ENCODE data around the gene NPM1.

NPM1 gene

GRCh38 chr5:171450423-171451331, 63.0 kb downstream of the NPM1 start:
- Histone ChIP-seq H4K20me1 (ENCODE audit: insufficient read depth, low read length) (no peaks in the 10 kb centered on the region), H3K4me2 (ENCODE audit: low read depth, low read length) (no peak overlapping the region), H3K9me3 (replicated peaks; ENCODE audit: insufficient read depth, low read length) (no peaks in the 10 kb centered on the region), H3K9me2 (replicated peaks; ENCODE audit: insufficient read depth, low read length) (no peaks in the 10 kb centered on the region), H3F3A (ENCODE audit: insufficient read depth, low read length) (no peaks in the 10 kb centered on the region), H3K36me3 (replicated peaks; ENCODE audit: insufficient read depth, low read length) (no peaks in the 10 kb centered on the region), H3K79me2 (ENCODE audit: low read length) (no peaks in the 10 kb centered on the region), H2AFZ (ENCODE audit: low read length) (no peak overlapping the region), H3K27me3 (replicated peaks; ENCODE audit: insufficient read depth, low read length) (no peaks in the 10 kb centered on the region), H3K4me1 (ENCODE audit: low read length) (no peaks in the 10 kb centered on the region), H3K27ac (ENCODE audit: low read length) (no peak overlapping the region), H3K9ac (ENCODE audit: low read length) (no peak overlapping the region), H3K4me3 (ENCODE audit: low read length) (no peak overlapping the region)
- DNase-seq: no peak
- TF ChIP-seq, protein P1, sequence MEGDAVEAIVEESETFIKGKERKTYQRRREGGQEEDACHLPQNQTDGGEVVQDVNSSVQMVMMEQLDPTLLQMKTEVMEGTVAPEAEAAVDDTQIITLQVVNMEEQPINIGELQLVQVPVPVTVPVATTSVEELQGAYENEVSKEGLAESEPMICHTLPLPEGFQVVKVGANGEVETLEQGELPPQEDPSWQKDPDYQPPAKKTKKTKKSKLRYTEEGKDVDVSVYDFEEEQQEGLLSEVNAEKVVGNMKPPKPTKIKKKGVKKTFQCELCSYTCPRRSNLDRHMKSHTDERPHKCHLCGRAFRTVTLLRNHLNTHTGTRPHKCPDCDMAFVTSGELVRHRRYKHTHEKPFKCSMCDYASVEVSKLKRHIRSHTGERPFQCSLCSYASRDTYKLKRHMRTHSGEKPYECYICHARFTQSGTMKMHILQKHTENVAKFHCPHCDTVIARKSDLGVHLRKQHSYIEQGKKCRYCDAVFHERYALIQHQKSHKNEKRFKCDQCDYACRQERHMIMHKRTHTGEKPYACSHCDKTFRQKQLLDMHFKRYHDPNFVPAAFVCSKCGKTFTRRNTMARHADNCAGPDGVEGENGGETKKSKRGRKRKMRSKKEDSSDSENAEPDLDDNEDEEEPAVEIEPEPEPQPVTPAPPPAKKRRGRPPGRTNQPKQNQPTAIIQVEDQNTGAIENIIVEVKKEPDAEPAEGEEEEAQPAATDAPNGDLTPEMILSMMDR (IDR thresholded peaks at IDR 0.05; ENCODE audit: low read length): no peak
- TF ChIP-seq EZH2phosphoT487 (IDR thresholded peaks at IDR 0.05; ENCODE audit: low read length): no peak
- no peak for TF ChIP-seq EZH2 (optimal IDR thresholded peaks at IDR 0.05; ENCODE audit: low read depth, low read length)

DNA sequence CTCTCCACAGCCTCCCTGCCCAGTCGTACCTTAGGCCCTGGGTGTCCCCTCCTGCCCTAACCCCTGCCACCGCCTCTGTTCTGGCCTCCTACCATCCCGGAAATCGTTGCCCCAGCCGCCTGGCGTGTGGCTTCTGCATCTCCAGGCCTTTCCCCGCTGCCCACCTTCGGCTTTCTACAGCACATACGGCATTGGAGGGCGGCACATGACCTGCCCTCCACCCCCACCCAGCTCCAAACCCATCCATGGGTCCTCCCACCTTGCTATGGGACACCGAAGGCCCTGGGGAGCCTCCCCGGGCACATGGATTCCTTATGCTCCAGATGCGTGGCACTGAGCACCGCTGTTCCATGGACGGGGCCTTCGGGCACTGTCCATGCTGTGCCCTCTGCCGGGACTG, 63.8 kb downstream of the NPM1 start:
- H4K20me1 ChIP-seq (ENCODE audit: insufficient read depth, low read length): no peaks in the 10 kb centered on the region
- H3K36me3 ChIP-seq (replicated peaks; ENCODE audit: insufficient read depth, low read length): no peaks in the 10 kb centered on the region
- H3K9me2 ChIP-seq (replicated peaks; ENCODE audit: insufficient read depth, low read length): no peaks in the 10 kb centered on the region
- no peaks in the 10 kb centered on the region for H3K9me3 ChIP-seq (replicated peaks; ENCODE audit: insufficient read depth, low read length)
- no peak overlapping the region for H3K27ac ChIP-seq (ENCODE audit: low read length)
- no peak overlapping the region for H3K4me3 ChIP-seq (ENCODE audit: low read length)
- H3K9ac ChIP-seq (ENCODE audit: low read length): no peak overlapping the region
- no peak overlapping the region for H2AFZ ChIP-seq (ENCODE audit: low read length)
- DNase-seq: no peak
- H3K27me3 ChIP-seq (replicated peaks; ENCODE audit: insufficient read depth, low read length): no peaks in the 10 kb centered on the region
- no peak for TF ChIP-seq EZH2phosphoT487 (IDR thresholded peaks at IDR 0.05; ENCODE audit: low read length)
- TF ChIP-seq, protein P1 (IDR thresholded peaks at IDR 0.05; ENCODE audit: low read length): no peak
- no peak for TF ChIP-seq EZH2 (optimal IDR thresholded peaks at IDR 0.05; ENCODE audit: low read depth, low read length)
- H3K79me2 ChIP-seq (ENCODE audit: low read length): no peaks in the 10 kb centered on the region
- H3K4me1 ChIP-seq (ENCODE audit: low read length): no peaks in the 10 kb centered on the region
- H3K4me2 ChIP-seq (ENCODE audit: low read depth, low read length): no peak overlapping the region
- H3F3A ChIP-seq (ENCODE audit: insufficient read depth, low read length): no peaks in the 10 kb centered on the region

DNA sequence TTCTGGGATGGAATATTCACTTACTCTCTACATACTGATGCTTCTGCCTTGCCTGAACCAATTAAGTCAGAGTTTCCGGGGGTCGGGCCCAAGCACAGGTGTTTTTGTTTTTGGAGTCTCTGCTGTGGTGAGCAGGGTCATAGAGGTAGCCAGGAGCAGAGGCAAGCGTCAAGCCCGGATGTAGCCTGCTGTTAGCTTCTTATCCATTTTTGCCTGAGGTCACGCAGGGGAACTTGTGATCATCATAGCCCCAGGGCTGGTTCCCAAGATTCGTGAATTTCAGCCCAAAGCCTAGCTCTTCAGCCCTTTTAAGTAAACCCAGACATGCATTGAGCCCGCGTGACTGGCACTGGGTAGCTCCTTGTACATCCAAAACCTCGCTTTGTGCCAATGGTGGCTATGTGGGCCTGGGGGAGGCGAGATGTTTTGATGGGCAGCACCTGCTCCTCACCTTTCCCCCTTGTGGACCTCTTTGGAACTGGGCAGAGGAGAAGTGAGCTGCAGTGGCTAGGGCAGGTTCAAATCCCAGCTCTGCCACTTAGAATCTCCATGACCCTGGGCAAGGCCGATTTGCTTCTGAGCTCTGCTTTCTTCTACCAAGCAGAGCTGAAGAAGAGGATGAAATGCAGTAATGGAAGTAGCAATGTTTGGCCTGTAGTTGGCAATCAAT, 65.5 kb downstream of the NPM1 start:
- H3K4me2 ChIP-seq (ENCODE audit: low read depth, low read length): no peak overlapping the region
- no peaks in the 10 kb centered on the region for H3K4me1 ChIP-seq (ENCODE audit: low read length)
- H3K9ac ChIP-seq (ENCODE audit: low read length): no peak overlapping the region
- H3K36me3 ChIP-seq (replicated peaks; ENCODE audit: insufficient read depth, low read length): no peaks in the 10 kb centered on the region
- no peaks in the 10 kb centered on the region for H4K20me1 ChIP-seq (ENCODE audit: insufficient read depth, low read length)
- no peak overlapping the region for H3K4me3 ChIP-seq (ENCODE audit: low read length)
- H3K27ac ChIP-seq (ENCODE audit: low read length): no peak overlapping the region
- H3K9me3 ChIP-seq (replicated peaks; ENCODE audit: insufficient read depth, low read length): no peaks in the 10 kb centered on the region
- H3F3A ChIP-seq (ENCODE audit: insufficient read depth, low read length): no peaks in the 10 kb centered on the region
- no peaks in the 10 kb centered on the region for H3K27me3 ChIP-seq (replicated peaks; ENCODE audit: insufficient read depth, low read length)
- no peak for DNase-seq
- H2AFZ ChIP-seq (ENCODE audit: low read length): no peak overlapping the region
- TF ChIP-seq EZH2 (optimal IDR thresholded peaks at IDR 0.05; ENCODE audit: low read depth, low read length) (no peak), EZH2phosphoT487 (IDR thresholded peaks at IDR 0.05; ENCODE audit: low read length) (no peak)
- TF ChIP-seq, protein P1 (IDR thresholded peaks at IDR 0.05; ENCODE audit: low read length): no peak
- H3K9me2 ChIP-seq (replicated peaks; ENCODE audit: insufficient read depth, low read length): no peaks in the 10 kb centered on the region
- no peaks in the 10 kb centered on the region for H3K79me2 ChIP-seq (ENCODE audit: low read length)
